HG02973 (cell line): ENCODE measurements around the gene AMIGO2.

ENCODE experiments used
- ATAC-seq: cut with Tn5 transposase; IDR thresholded peaks from one replicate; pipeline ENCODE4 v1.9.1; 2021; ENCODE audit warnings: moderate library complexity; ENCODE audit not compliant: unreplicated experiment

AMIGO2 gene

GRCh38 chr12:47038270-47038748, 41.5 kb downstream of the AMIGO2 start:
- no peak for ATAC-seq

- no peak for ATAC-seq
Measured at GRCh38 chr12:47035484-47035883, 44.3 kb downstream of the AMIGO2 start.

GRCh38 chr12:47034661-47035060, 45.1 kb downstream of the AMIGO2 start:
- ATAC-seq: no peak

- no peak for ATAC-seq
Measured at GRCh38 chr12:47033789-47034555, 45.8 kb downstream of the AMIGO2 start.

- ATAC-seq: no peak
Measured at GRCh38 chr12:47033081-47033480, 46.7 kb downstream of the AMIGO2 start.

- no peak for ATAC-seq
Measured at GRCh38 chr12:47032644-47033043, 47.1 kb downstream of the AMIGO2 start.

GRCh38 chr12:47029903-47030302, 49.9 kb downstream of the AMIGO2 start:
- ATAC-seq: no peak

GRCh38 chr12:47028981-47029708, 50.6 kb downstream of the AMIGO2 start:
- no peak for ATAC-seq

- ATAC-seq: no peak
Measured at GRCh38 chr12:47028186-47028585, 51.6 kb downstream of the AMIGO2 start.
